HG03439 (cell line): Measurements from ENCODE around the gene BANP.
"Not testable (repeated sequence)": the region's sequence is repeated elsewhere in the genome, so short reads cannot be mapped to it uniquely, and the experiment has no call there.

ENCODE experiments used
- ATAC-seq: cut with Tn5 transposase; IDR thresholded peaks from one replicate; pipeline ENCODE4 v1.9.1; 2021; ENCODE audit warnings: mild to moderate bottlenecking, moderate library complexity; ENCODE audit not compliant: unreplicated experiment

The BANP gene

DNA sequence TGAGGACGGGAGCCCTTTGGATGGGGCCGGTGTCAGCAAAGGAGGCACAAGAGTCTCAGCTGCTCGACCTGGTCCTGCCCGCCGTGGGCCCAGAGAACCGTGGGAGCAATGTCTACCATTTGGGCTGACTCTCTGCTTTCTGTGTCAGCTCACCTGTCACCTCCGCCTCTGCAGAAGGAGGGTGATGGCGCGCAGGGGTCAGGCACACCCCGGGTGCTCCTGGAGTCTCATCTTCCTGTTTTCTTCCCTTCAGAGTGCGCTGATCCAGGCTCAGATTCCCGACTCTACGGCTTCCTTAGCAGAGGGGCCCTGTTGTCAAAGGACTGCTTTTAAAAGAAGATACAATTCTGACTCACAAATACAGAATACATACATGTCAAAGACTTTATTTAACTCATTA is 167.1 kb downstream of the BANP start:
- ATAC-seq, result no peak

DNA sequence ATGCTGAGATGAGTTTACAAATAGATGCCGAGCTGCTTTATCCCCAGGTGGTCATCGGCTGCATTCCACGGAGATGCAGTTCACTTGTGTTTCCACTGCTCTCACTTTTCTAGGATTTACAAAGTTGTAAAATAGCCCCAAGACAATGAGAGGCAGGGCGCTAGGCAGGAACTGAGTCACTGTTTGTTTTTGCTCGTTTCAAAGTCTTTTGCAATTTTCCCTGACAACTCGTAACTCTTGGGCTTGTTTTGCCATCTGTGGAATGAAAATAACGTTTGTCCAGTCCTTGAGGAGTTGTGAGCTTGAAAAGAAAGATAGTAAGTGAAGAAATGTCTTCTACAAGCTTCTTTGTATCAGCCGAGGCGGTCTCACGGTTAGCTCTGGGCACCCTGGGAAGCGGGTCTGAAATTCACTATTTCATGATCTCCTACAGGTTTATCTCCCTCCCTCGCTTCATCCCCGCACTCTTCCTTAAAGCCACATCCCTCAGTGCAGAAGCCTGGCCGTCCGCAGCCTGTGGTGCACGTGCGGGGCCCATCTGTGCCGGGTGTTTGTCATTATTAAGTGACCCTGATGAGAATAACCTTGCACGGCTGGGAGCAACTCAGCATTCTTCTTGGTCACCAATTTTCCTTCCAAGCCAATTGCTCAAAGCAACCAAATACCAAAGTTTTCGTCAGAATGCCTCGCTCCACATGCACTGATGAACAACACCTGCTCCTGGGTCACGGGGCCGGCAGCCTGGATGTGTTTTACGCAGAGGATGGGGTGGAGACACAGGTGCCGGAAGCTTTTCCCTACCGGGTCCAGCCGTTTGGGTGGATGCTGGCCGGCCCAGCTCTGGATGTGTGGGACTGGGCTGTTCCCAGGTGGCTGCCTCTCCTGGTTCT is 167.9 kb downstream of the BANP start:
- ATAC-seq, result not testable (repeated sequence)

DNA sequence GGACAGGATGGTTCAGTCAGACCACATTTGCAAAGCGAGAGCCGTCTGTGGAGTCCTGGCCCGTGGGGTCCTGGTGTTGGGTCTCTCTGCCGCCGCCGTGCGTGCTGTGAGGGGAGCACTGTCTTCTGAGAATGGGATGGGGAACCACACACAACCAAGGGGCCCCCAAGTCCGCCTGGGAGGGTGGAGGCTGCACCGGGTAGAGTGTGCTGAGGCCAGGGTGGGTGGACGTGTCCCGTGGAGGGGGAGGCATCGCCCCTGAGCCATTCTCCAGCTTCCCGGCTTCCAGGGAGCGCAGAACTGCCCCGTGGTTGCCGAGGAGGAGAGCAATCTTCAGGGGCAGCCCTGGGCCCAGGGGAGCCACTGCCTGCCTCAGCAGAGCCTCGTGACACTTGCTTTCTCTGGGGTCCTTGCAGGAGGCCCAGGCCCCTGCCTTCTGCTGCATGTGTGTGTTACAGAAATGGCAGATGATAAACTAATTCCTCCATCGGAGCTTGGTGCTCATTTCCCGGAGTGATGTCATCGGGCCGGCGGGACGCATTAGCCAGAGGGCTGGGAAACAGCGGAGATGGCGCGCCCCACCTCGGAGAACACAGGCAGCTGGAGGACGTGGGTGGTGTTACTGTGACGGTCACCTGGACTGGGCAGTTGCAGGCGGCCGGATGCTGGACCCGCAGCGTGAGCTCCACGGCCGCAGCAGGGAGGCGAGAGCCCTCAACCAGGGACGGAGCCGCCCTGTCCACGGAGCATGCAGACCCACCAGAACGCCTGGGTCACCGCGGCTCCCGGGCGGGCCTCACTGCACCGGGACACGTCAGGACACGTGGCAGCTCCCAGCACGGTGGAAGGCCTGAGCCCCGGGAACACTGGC is 168.9 kb downstream of the BANP start:
- ATAC-seq, result not testable (repeated sequence)

DNA sequence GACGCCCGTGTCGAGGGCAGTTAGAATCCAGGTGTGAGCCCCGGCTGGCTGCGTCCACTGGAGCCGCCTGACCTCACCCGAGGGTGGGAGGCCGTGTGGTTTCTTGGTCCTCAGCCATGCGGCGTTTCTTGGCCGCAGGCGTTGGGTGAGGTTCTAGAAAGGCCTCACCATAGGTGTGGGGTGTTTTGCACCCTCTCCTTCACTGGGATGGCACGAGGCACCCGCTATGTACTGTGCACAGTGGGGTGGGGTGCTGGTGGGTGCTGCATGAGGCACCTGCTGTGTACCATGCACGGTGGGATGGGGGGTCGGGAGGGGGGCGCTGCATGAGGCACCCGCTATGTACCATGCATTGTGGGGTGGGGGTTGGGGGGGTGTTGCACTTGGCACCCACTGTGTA is 169.6 kb downstream of the BANP start:
- no peak for ATAC-seq

DNA sequence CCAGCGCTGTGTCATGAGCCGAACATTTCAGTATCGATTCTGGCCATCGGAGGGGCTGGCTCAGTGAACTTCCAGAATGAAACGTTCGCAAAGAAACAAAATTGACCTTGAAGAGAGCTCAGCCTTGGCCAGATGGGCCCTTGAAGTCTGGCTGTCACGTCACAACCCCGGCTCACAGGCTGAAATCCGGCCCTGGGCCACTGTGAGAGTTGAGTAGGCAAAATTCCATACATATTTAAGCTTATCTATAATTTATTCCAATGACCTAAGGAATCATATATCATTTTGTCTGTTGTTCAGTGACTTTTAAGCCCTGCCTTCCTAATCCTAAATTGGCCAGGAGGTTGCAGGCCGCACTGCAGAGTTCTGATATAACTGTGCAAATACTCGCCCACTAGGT is 170.2 kb downstream of the BANP start:
- ATAC-seq, result not testable (repeated sequence)

DNA sequence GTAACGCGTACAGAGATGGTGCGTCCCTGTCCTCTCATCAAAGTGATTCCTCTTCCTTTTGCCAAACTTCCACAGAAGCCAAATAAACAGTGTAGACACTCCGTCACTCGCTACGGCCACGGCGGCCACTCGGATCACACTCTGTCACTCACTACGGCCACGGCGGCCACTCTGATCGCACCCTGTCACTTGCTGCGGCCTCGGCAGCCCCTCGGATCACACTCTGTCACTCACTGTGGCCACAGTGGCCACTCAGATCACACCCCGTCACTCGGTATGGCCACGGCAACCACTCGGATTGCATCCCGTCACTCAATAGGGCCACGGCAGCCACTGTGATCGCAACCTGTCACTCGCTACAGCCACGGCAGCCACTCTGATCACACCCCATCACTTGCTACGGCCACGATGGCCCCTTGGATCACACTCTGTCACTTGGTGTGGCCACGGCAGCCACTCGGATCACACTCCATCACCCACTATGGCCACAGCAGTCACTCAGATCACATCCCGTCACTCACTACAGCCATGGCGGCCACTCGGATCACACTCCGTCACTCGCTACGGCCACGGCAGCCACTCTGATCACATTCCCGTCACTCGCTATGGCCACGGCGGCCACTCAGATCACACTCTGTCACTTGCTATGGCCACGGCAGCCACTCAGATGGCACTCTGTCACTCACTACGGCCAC is 170.8 kb downstream of the BANP start:
- ATAC-seq, result no peak
